SK-N-SH (cell line): ENCODE measurements around the gene MCRIP2. TPM values are rescaled to one million over a fixed set of nuclear protein-coding genes. Genes with fewer than 3 reads are reported as not detected.

Source experiments
- CTCF ChIA-PET: fragments of 300-600, 350-600 bp; formaldehyde crosslinking; extraction: SDS; loops from one replicate; lab custom pipeline; 2021; lab: Yijun Ruan, JAX
- POLR2A ChIA-PET: fragments of 350-600 bp; sonication (Branson Sonifier 250); formaldehyde crosslinking; extraction: SDS; loops from one replicate; lab custom pipeline; 2020; ENCODE audit warnings: antibody characterized with exemption, inconsistent platforms; lab: Yijun Ruan, JAX
- DNase-seq: peaks from one replicate; pipeline ENCODE4 v3.0.0; 2012
- H2AFZ ChIP-seq: fragments of 200-600 bp; sonication (generic); 2 replicates; pipeline ENCODE4 v1.8.1; 2016; ENCODE audit warnings: antibody characterized with exemption, mild to moderate bottlenecking, low read depth
- H3F3A ChIP-seq: fragments of 200-600 bp; sonication (generic); replicated peaks from 2 replicates; pipeline ENCODE3; 2016; ENCODE audit warnings: antibody characterized with exemption, mild to moderate bottlenecking; ENCODE audit not compliant: insufficient read depth
- H3K27ac ChIP-seq, 2 experiments: fragments of 200-500 bp in 1 of 2; fragments of 200-600 bp in 1 of 2; sonication (Bioruptor generic) in 1 of 2; sonication (generic), shearing (Covaris generic) in 1 of 2; 2 replicates each; pipeline versions ENCODE4 v1.5.1 to v1.6.1; 2014 to 2016; ENCODE audit warnings: low read depth in 2 of 2, inconsistent platforms in 1 of 2, low read length in 1 of 2, mild to moderate bottlenecking in 1 of 2, mixed read lengths in 1 of 2
- H3K27me3 ChIP-seq: fragments of 200-600 bp; sonication (generic), shearing (Covaris generic); 2 replicates; pipeline ENCODE4 v1.6.1; 2016; ENCODE audit warnings: mixed run types; ENCODE audit not compliant: insufficient read depth
- H3K36me3 ChIP-seq, 2 experiments: fragments of 200-500 bp in 1 of 2; fragments of 200-600 bp in 1 of 2; sonication (Bioruptor generic) in 1 of 2; sonication (generic) in 1 of 2; replicated peaks in 1 of 2; 2 replicates each; pipeline versions ENCODE3 to v1.5.1; 2014 to 2016; ENCODE audit warnings: low read length in 1 of 2, mild to moderate bottlenecking in 1 of 2; ENCODE audit not compliant: insufficient read depth in 2 of 2, control insufficient read depth in 1 of 2
- H3K4me1 ChIP-seq, 2 experiments: fragments of 200-500 bp in 1 of 2; fragments of 200-600 bp in 1 of 2; sonication (Bioruptor generic) in 1 of 2; sonication (generic), shearing (Covaris generic) in 1 of 2; 2 replicates each; pipeline versions ENCODE4 v1.5.1 to v1.6.1; 2014 to 2016; ENCODE audit warnings: low read depth in 1 of 2, low read length in 1 of 2, mixed run types in 1 of 2; ENCODE audit not compliant: insufficient read depth in 2 of 2, control insufficient read depth in 1 of 2
- H3K4me2 ChIP-seq: fragments of 200-600 bp; sonication (generic), shearing (Covaris generic); 2 replicates; pipeline ENCODE4 v1.6.1; 2017; ENCODE audit warnings: mixed run types
- H3K4me3 ChIP-seq, 2 experiments: fragments of 200-500 bp in 1 of 2; fragments of 200-600 bp in 1 of 2; sonication (Bioruptor generic) in 1 of 2; sonication (generic), shearing (Covaris generic) in 1 of 2; 2 replicates each; pipeline versions ENCODE4 v1.5.1 to v1.8.1; 2014 to 2016; ENCODE audit warnings: low read depth in 2 of 2, inconsistent platforms in 1 of 2, low read length in 1 of 2, mild to moderate bottlenecking in 1 of 2, mixed read lengths in 1 of 2, moderate library complexity in 1 of 2
- H3K79me2 ChIP-seq: fragments of 200-600 bp; sonication (generic); 2 replicates; pipeline ENCODE4 v1.8.1; 2017; ENCODE audit warnings: mild to moderate bottlenecking; ENCODE audit not compliant: insufficient read depth
- H3K9ac ChIP-seq: fragments of 200-600 bp; sonication (generic); 2 replicates; pipeline ENCODE4 v1.6.1; 2017; ENCODE audit warnings: mixed run types
- H3K9me2 ChIP-seq: fragments of 200-600 bp; sonication (generic); 2 replicates; pipeline ENCODE4 v1.6.1; 2017; ENCODE audit warnings: mixed run types
- H3K9me3 ChIP-seq: fragments of 200-600 bp; sonication (generic); 2 replicates; pipeline ENCODE4 v1.6.1; 2017; ENCODE audit warnings: mixed run types, mild to moderate bottlenecking, moderate library complexity
- H4K20me1 ChIP-seq: fragments of 200-600 bp; sonication (generic); 2 replicates; pipeline ENCODE4 v1.6.1; 2017; ENCODE audit warnings: mild to moderate bottlenecking, mixed run types; ENCODE audit not compliant: insufficient read depth
- FOXJ3 ChIP-seq: sonication (generic); formaldehyde crosslinking; IDR thresholded peaks from 2 replicates; pipeline ENCODE4 v1.5.1; 2020; ENCODE audit warnings: mild to moderate bottlenecking, missing genetic modification reagents
- FOXM1 ChIP-seq: IDR thresholded peaks from 2 replicates; pipeline ENCODE4 v1.4.0; 2012; ENCODE audit warnings: low read depth, mild to moderate bottlenecking
- MAX ChIP-seq: IDR thresholded peaks from 2 replicates; pipeline ENCODE4 v1.4.0; 2012; ENCODE audit warnings: low read depth
- NRF1 ChIP-seq: IDR thresholded peaks from 2 replicates; pipeline ENCODE4 v1.6.1; 2012; ENCODE audit warnings: low read depth, mild to moderate bottlenecking, low read length
- POLR2AphosphoS5 ChIP-seq: IDR thresholded peaks from 2 replicates; pipeline ENCODE4 v1.6.1; 2012; ENCODE audit warnings: low read depth, low read length
- RCOR1 ChIP-seq: fragments of 150-350 bp; IDR thresholded peaks from 2 replicates; pipeline ENCODE4 v1.6.1; 2017; ENCODE audit warnings: antibody characterized with exemption, low read length
- SIN3A ChIP-seq: IDR thresholded peaks from 2 replicates; pipeline ENCODE4 v1.6.1; 2012; ENCODE audit warnings: low read depth, mild to moderate bottlenecking, low read length, moderate library complexity, borderline replicate concordance
- SMC3 ChIP-seq: IDR thresholded peaks from 2 replicates; pipeline ENCODE4 v1.6.1; 2012; ENCODE audit warnings: low read depth, low read length, improper control_type of control experiment
- TCF12 ChIP-seq: IDR thresholded peaks from 2 replicates; pipeline ENCODE4 v1.4.0; 2012
- TEAD4 ChIP-seq: IDR thresholded peaks from 2 replicates; pipeline ENCODE4 v1.4.0; 2012; ENCODE audit warnings: mild to moderate bottlenecking, borderline replicate concordance; ENCODE audit not compliant: insufficient read depth
- USF1 ChIP-seq: IDR thresholded peaks from 2 replicates; pipeline ENCODE4 v1.4.0; 2012; ENCODE audit warnings: low read depth, borderline replicate concordance
- whole genome bisulfite sequencing: methylation state at CpG from one replicate; pipeline ENCODE4 v1.1.6; 2017; ENCODE audit warnings: low lambda C conversion rate; 5-methylcytosine and 5-hydroxymethylcytosine counted together
- polyA plus RNA-seq, 3 experiments: library from polyadenylated mRNA; depleted of rRNA; stranded (reverse); fragments of >200 nt; gene quantifications; 2 replicates each; pipeline ENCODE4 v1.2.3, GENCODE V29; 2012
- TF ChIP-seq, protein P1 (sequence below): fragments of 200-600 bp; sonication (generic); IDR thresholded peaks from 2 replicates; pipeline ENCODE4 v1.6.1; 2017; ENCODE audit warnings: antibody characterized with exemption, mild to moderate bottlenecking, moderate library complexity

The MCRIP2 gene
- polyA plus RNA-seq, 1 of the 3 experiments (the other 2 are of a cell fraction), result 36.9 TPM

- peaks cover 0 to 55% of the 10 kb centered on the region in 2 experiments for H3K36me3 ChIP-seq
- ChIA-PET POLR2A (no interaction called here), CTCF (interaction anchor here (2.0 to 6.7 kb wide), 3 partner anchors 8 to 11 kb away, joined by 7 to 92 read pairs (median 8); partner anchors contain the start of genes RHOT2 and WDR90)
These were observed 15.9 kb downstream of the MCRIP2 start for GRCh38 chr16:657487-657886.

GRCh38 chr16:658679-659571 lies 17.3 kb downstream of the MCRIP2 start:
- H3K4me1 ChIP-seq, result peaks cover 3 to 35% of the 10 kb centered on the region in 2 experiments; a peak in 3 of 4 replicates
- H3K4me2 ChIP-seq, result no peak overlapping the region
- no peak overlapping the region for H3K9ac ChIP-seq
- CTCF ChIA-PET, result interaction anchor here (0.7 to 6.7 kb wide), 7 partner anchors 9 to 32 kb away, joined by 3 to 92 read pairs (median 7); partner anchors contain the start of genes RHBDL1, RHOT2, STUB1 and WDR24
- no peak overlapping the region for H2AFZ ChIP-seq
- no peaks in the 10 kb centered on the region for H4K20me1 ChIP-seq
- no peaks in the 10 kb centered on the region for H3K9me3 ChIP-seq
- POLR2A ChIA-PET, result interaction anchor here (0.8 to 1.2 kb wide), 2 partner anchors 9 to 29 kb away, joined by 3 to 4 read pairs; no protein-coding TSS in a partner anchor
- no peak overlapping the region; a peak in 1 of 4 replicates for H3K27ac ChIP-seq
- H3K36me3 ChIP-seq, result peaks cover 0 to 56% of the 10 kb centered on the region in 2 experiments
- no peaks in the 10 kb centered on the region for H3K27me3 ChIP-seq
- no peak overlapping the region for H3K4me3 ChIP-seq
- DNase-seq, result peak; percentile 56
- no peaks in the 10 kb centered on the region for H3K9me2 ChIP-seq
- no peaks in the 10 kb centered on the region for H3K79me2 ChIP-seq
- H3F3A ChIP-seq, result no peaks in the 10 kb centered on the region
- WGBS, result 97% methylated on average over 19 of the region's 35 CpGs
- TF ChIP-seq, protein P1, sequence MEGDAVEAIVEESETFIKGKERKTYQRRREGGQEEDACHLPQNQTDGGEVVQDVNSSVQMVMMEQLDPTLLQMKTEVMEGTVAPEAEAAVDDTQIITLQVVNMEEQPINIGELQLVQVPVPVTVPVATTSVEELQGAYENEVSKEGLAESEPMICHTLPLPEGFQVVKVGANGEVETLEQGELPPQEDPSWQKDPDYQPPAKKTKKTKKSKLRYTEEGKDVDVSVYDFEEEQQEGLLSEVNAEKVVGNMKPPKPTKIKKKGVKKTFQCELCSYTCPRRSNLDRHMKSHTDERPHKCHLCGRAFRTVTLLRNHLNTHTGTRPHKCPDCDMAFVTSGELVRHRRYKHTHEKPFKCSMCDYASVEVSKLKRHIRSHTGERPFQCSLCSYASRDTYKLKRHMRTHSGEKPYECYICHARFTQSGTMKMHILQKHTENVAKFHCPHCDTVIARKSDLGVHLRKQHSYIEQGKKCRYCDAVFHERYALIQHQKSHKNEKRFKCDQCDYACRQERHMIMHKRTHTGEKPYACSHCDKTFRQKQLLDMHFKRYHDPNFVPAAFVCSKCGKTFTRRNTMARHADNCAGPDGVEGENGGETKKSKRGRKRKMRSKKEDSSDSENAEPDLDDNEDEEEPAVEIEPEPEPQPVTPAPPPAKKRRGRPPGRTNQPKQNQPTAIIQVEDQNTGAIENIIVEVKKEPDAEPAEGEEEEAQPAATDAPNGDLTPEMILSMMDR, result peak; percentile 33
- no peak for TF ChIP-seq USF1
- TF ChIP-seq POLR2AphosphoS5, result no peak
- no peak for TF ChIP-seq FOXJ3 (CRISPR knock-in tag)

More at GRCh38 chr16:657487-657886, 15.9 kb downstream of the MCRIP2 start:
- Histone ChIP-seq H3K9me2 (no peaks in the 10 kb centered on the region), H2AFZ (no peak overlapping the region), H3K4me2 (no peak overlapping the region), H3K4me1 (peaks cover 3 to 32% of the 10 kb centered on the region in 2 experiments; a peak in 3 of 4 replicates), H3K9ac (no peak overlapping the region), H3K79me2 (no peaks in the 10 kb centered on the region), H3K4me3 (no peak overlapping the region), H3K27ac (no peak overlapping the region), H3F3A (no peaks in the 10 kb centered on the region), H4K20me1 (no peaks in the 10 kb centered on the region), H3K9me3 (no peaks in the 10 kb centered on the region), H3K27me3 (no peaks in the 10 kb centered on the region)
- TF ChIP-seq RCOR1, result no peak
- TF ChIP-seq TCF12, result no peak
- TF ChIP-seq POLR2AphosphoS5, result no peak
- TF ChIP-seq NRF1, result no peak
- TF ChIP-seq MAX, result no peak
- no peak for TF ChIP-seq TEAD4
- no peak for TF ChIP-seq FOXM1
- no peak for TF ChIP-seq SIN3A
- TF ChIP-seq SMC3, result no peak
- no peak for DNase-seq
- 100% methylated on average over 2 of the region's 22 CpGs for WGBS
